Panc1 (cell line): ENCODE measurements around the gene SYNE1. TPM values are rescaled to one million over a fixed set of nuclear protein-coding genes. Genes with fewer than 3 reads are reported as not detected.

Experiments
- ATAC-seq: fragments of 200-7000 bp; cut with Tn5 transposase; 2 replicates; pipeline ENCODE4 v1.9.1; 2020; ENCODE audit warnings: mild to moderate bottlenecking, moderate library complexity
- BruUV-seq: library from RNA; stranded (reverse); fragments of 400-500 nt; replicated peaks from 2 replicates; lab custom pipeline; 2021; lab: Mats Ljungman, UMichigan
- CTCF ChIA-PET: fragments of 300-600 bp; sonication (Branson Sonifier 250); formaldehyde crosslinking; loops from one replicate; lab custom pipeline; 2022; ENCODE audit warnings: antibody characterized with exemption; lab: Charles Lee
- POLR2A ChIA-PET: fragments of 300-600 bp; sonication (Branson Sonifier 250); formaldehyde crosslinking; loops from one replicate; lab custom pipeline; 2022; ENCODE audit warnings: antibody characterized with exemption; lab: Charles Lee
- DNase-seq: peaks from one replicate; pipeline ENCODE4 v3.0.0-alpha.2; 2010; ENCODE audit warnings: low read depth, low spot score
- H3K27ac ChIP-seq: 2 replicates; pipeline ENCODE4 v1.5.1; 2011; ENCODE audit warnings: mild to moderate bottlenecking, low read length, inconsistent platforms
- H3K27me3 ChIP-seq: fragments of 200-500 bp; sonication (Bioruptor generic); 2 replicates; pipeline ENCODE4 v1.6.0; 2014; ENCODE audit warnings: low read length, inconsistent platforms; ENCODE audit not compliant: control insufficient read depth, insufficient read depth
- H3K36me3 ChIP-seq: fragments of 200-500 bp; sonication (Bioruptor generic); 2 replicates; pipeline ENCODE4 v1.5.1; 2014; ENCODE audit warnings: inconsistent platforms, mild to moderate bottlenecking, low read length, moderate library complexity; ENCODE audit not compliant: control insufficient read depth, insufficient read depth
- H3K4me1 ChIP-seq: 2 replicates; pipeline ENCODE4 v1.5.1; 2011; ENCODE audit warnings: inconsistent platforms, mild to moderate bottlenecking, low read length, moderate library complexity; ENCODE audit not compliant: control insufficient read depth, insufficient read depth
- H3K4me3 ChIP-seq, 2 experiments: 2 replicates each; pipeline ENCODE4 v1.5.1; 2011 to 2012; ENCODE audit warnings: low read depth in 2 of 2, low read length in 2 of 2, mild to moderate bottlenecking in 2 of 2, inconsistent platforms in 1 of 2, moderate library complexity in 1 of 2
- H3K9me3 ChIP-seq: fragments of 200-500 bp; sonication (Bioruptor generic); 2 replicates; pipeline ENCODE4 v1.5.1; 2014; ENCODE audit warnings: low read depth, mild to moderate bottlenecking, inconsistent platforms, low read length, moderate library complexity; ENCODE audit not compliant: control insufficient read depth, insufficient read depth
- POLR2AphosphoS5 ChIP-seq: IDR thresholded peaks from 2 replicates; pipeline ENCODE4 v1.6.1; 2012; ENCODE audit warnings: mild to moderate bottlenecking, low read depth, low read length, moderate library complexity
- REST ChIP-seq, 2 experiments: IDR thresholded peaks; 2 replicates each; pipeline ENCODE4 v1.6.1; 2011 to 2012; ENCODE audit warnings: low read depth in 2 of 2, control low read depth in 1 of 2, low read length in 1 of 2, mild to moderate bottlenecking in 1 of 2, moderate library complexity in 1 of 2; ENCODE audit not compliant: insufficient read depth in 1 of 2
- SIN3A ChIP-seq: IDR thresholded peaks from 2 replicates; pipeline ENCODE4 v1.6.1; 2012; ENCODE audit warnings: low read depth, mild to moderate bottlenecking, low read length, moderate library complexity, borderline replicate concordance; ENCODE audit not compliant: insufficient read depth
- TCF7L2 ChIP-seq: IDR thresholded peaks from 2 replicates; pipeline ENCODE4 v1.6.1; 2011; ENCODE audit warnings: mild to moderate bottlenecking, low read depth, low read length, inconsistent platforms
- in situ Hi-C: cut with HindIII; loops from 2 replicates; pipeline ENCODE4 v1.10.0; 2016; ENCODE audit warnings: low sequenced_read_pairs, low pct_unique_long_range_greater_than_20kb
- intact Hi-C: fragments of 100-400 bp; cut with micrococcal nuclease; formaldehyde crosslinking; loops from one replicate; pipeline ENCODE4 v1.10.0; 2022; ENCODE audit not compliant: unreplicated experiment
- total RNA-seq: library from RNA; stranded (reverse); gene quantifications from one replicate; pipeline ENCODE4 v1.2.1, GENCODE V29; 2021; ENCODE audit not compliant: unreplicated experiment
- TF ChIP-seq, protein P1 (sequence below): fragments of 450-650 bp; IDR thresholded peaks from 2 replicates; pipeline ENCODE4 v1.5.1; 2017; ENCODE audit warnings: mild to moderate bottlenecking

The SYNE1 gene
- total RNA-seq, 1 experiment from 2014 or later, result 3.2 TPM

DNA sequence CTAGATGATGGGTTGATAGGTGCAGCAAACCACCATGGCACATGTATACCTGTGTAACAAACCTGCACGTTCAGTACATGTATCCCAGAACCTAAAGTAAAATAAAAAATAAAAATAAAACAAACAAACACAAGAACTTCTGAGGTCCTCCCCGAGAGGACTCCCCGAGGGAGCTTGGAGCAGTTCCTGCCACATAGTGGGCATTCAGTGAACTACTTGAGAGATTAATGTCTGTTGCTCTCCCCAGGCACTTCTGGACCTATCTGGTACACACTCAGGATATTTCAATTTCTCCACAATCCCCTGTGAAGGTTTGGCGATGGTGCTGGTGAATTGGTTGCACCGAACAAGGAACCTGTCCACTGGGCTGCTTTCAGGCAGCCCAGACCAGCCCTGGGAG, 518.5 kb downstream of the SYNE1 start:
- intact Hi-C loops (no loop called here), in situ Hi-C loops (no loop called here)
- BruUV-seq, result no TSS peak
- DNase-seq (no peak), ATAC-seq (no peak)
- H3K27ac ChIP-seq, result no peak overlapping the region
- no peaks in the 10 kb centered on the region for H3K4me1 ChIP-seq
- ChIA-PET POLR2A (no interaction called here), CTCF (no interaction called here)
- TF ChIP-seq TCF7L2, result no peak
- TF ChIP-seq SIN3A, result no peak
- TF ChIP-seq, protein P1, sequence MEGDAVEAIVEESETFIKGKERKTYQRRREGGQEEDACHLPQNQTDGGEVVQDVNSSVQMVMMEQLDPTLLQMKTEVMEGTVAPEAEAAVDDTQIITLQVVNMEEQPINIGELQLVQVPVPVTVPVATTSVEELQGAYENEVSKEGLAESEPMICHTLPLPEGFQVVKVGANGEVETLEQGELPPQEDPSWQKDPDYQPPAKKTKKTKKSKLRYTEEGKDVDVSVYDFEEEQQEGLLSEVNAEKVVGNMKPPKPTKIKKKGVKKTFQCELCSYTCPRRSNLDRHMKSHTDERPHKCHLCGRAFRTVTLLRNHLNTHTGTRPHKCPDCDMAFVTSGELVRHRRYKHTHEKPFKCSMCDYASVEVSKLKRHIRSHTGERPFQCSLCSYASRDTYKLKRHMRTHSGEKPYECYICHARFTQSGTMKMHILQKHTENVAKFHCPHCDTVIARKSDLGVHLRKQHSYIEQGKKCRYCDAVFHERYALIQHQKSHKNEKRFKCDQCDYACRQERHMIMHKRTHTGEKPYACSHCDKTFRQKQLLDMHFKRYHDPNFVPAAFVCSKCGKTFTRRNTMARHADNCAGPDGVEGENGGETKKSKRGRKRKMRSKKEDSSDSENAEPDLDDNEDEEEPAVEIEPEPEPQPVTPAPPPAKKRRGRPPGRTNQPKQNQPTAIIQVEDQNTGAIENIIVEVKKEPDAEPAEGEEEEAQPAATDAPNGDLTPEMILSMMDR, result no peak
- no peak for TF ChIP-seq POLR2AphosphoS5
- no peak for TF ChIP-seq REST (IDR thresholded peaks at IDR 0.05; ENCODE audit: insufficient read depth in 1 of 2, low read depth in 2 of 2, low read length in 1 of 2)
- no peaks in the 10 kb centered on the region for H3K9me3 ChIP-seq
- H3K36me3 ChIP-seq, result no peaks in the 10 kb centered on the region
- no peak overlapping the region for H3K4me3 ChIP-seq
- no peaks in the 10 kb centered on the region for H3K27me3 ChIP-seq

- CTCF ChIA-PET, result no interaction called here
Observed at GRCh38 chr6:152118224-152118623, 518.9 kb downstream of the SYNE1 start.

More at GRCh38 chr6:152118224-152118623, 518.9 kb downstream of the SYNE1 start:
- Histone ChIP-seq H3K27me3 (no peaks in the 10 kb centered on the region), H3K4me3 (no peak overlapping the region), H3K36me3 (no peaks in the 10 kb centered on the region), H3K27ac (no peak overlapping the region), H3K4me1 (no peaks in the 10 kb centered on the region), H3K9me3 (no peaks in the 10 kb centered on the region)
- TF ChIP-seq REST (IDR thresholded peaks at IDR 0.05; ENCODE audit: insufficient read depth in 1 of 2, low read depth in 2 of 2, low read length in 1 of 2) (no peak), SIN3A (no peak), TCF7L2 (no peak), POLR2AphosphoS5 (no peak)
- TF ChIP-seq, protein P1, result no peak
- intact Hi-C loops (no loop called here), in situ Hi-C loops (no loop called here)
- no TSS peak for BruUV-seq
- POLR2A ChIA-PET, result no interaction called here
- ATAC-seq, result no peak
- DNase-seq, result no peak
